Cardiac muscle cell (in vitro differentiated cells and primary cell): Measurements from ENCODE around the gene ZMAT5. TPM values are rescaled to one million over a fixed set of nuclear protein-coding genes. Genes with fewer than 3 reads are reported as not detected.

ENCODE experiments used
- DNase-seq, 2 donors: peaks; one replicate each; pipeline versions ENCODE4 v3.0.0 to v3.0.0-alpha.2; 2010 to 2017; ENCODE audit warnings: low read depth in 1 of 2, low spot score in 1 of 2
- H3K27ac ChIP-seq: fragments of 200-600 bp; sonication (generic); 2 replicates; pipeline ENCODE4 v1.5.1; 2016
- H3K27me3 ChIP-seq: fragments of 200-600 bp; sonication (generic); 2 replicates; pipeline ENCODE4 v1.6.0; 2016; ENCODE audit warnings: control low read depth
- H3K36me3 ChIP-seq: fragments of 200-600 bp; sonication (generic); 2 replicates; pipeline ENCODE4 v1.5.1; 2016; ENCODE audit warnings: control low read depth
- H3K4me1 ChIP-seq: fragments of 200-600 bp; sonication (generic); 2 replicates; pipeline ENCODE4 v1.8.1; 2017; ENCODE audit warnings: low read depth, mild to moderate bottlenecking, mixed run types
- H3K4me3 ChIP-seq: fragments of 200-600 bp; sonication (generic); 2 replicates; pipeline ENCODE4 v1.5.1; 2016; ENCODE audit warnings: mild to moderate bottlenecking
- H3K9me3 ChIP-seq: fragments of 200-600 bp; sonication (generic); 2 replicates; pipeline ENCODE4 v1.5.1; 2017; ENCODE audit warnings: low read depth, mild to moderate bottlenecking, control low read depth
- polyA plus RNA-seq: library from polyadenylated mRNA; unstranded; fragments of >200 nt; fragmentation: Nextera tagmentation; extraction: Ambion mirVana; gene quantifications from 2 replicates; pipeline ENCODE4 v1.2.1, GENCODE V29; 2016
- total RNA-seq: library from RNA; depleted of rRNA; stranded (reverse); fragments of >200 nt; gene quantifications from 2 replicates; pipeline ENCODE4 v1.2.3, GENCODE V29; 2016
- TF ChIP-seq, protein P1 (sequence below): IDR thresholded peaks from 2 replicates; pipeline ENCODE4 v1.5.1; 2012; ENCODE audit warnings: low read depth, mild to moderate bottlenecking, low read length

Gene ZMAT5
- total and polyA plus RNA-seq, 2 experiments from 2014 or later = 40.5 to 76.1 TPM

DNA sequence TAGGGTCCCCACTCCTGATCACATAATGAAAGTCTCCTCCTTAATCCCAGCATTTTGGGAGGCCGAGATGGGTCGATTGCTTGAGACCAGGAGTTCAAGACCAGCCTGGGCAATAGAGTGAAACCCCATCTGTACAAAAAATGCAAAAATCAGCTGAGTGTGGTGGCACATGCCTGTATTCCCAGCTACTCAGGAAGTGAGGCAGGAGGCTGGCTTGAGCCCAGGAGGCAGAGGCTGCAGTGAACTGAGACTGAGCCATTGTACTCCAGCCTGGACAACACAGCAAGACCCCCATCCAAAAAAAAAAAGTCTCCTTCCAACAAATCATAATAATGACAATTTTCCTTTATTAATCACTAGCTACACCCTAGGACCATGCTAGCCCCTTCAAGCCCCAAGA is 15.1 kb downstream of the ZMAT5 start:
- no peak for DNase-seq
- Histone ChIP-seq H3K9me3 (no peaks in the 10 kb centered on the region), H3K4me1 (no peaks in the 10 kb centered on the region), H3K4me3 (no peak overlapping the region), H3K36me3 (no peaks in the 10 kb centered on the region), H3K27ac (no peak overlapping the region), H3K27me3 (no peaks in the 10 kb centered on the region)
- TF ChIP-seq, protein P1, sequence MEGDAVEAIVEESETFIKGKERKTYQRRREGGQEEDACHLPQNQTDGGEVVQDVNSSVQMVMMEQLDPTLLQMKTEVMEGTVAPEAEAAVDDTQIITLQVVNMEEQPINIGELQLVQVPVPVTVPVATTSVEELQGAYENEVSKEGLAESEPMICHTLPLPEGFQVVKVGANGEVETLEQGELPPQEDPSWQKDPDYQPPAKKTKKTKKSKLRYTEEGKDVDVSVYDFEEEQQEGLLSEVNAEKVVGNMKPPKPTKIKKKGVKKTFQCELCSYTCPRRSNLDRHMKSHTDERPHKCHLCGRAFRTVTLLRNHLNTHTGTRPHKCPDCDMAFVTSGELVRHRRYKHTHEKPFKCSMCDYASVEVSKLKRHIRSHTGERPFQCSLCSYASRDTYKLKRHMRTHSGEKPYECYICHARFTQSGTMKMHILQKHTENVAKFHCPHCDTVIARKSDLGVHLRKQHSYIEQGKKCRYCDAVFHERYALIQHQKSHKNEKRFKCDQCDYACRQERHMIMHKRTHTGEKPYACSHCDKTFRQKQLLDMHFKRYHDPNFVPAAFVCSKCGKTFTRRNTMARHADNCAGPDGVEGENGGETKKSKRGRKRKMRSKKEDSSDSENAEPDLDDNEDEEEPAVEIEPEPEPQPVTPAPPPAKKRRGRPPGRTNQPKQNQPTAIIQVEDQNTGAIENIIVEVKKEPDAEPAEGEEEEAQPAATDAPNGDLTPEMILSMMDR = no peak

DNA sequence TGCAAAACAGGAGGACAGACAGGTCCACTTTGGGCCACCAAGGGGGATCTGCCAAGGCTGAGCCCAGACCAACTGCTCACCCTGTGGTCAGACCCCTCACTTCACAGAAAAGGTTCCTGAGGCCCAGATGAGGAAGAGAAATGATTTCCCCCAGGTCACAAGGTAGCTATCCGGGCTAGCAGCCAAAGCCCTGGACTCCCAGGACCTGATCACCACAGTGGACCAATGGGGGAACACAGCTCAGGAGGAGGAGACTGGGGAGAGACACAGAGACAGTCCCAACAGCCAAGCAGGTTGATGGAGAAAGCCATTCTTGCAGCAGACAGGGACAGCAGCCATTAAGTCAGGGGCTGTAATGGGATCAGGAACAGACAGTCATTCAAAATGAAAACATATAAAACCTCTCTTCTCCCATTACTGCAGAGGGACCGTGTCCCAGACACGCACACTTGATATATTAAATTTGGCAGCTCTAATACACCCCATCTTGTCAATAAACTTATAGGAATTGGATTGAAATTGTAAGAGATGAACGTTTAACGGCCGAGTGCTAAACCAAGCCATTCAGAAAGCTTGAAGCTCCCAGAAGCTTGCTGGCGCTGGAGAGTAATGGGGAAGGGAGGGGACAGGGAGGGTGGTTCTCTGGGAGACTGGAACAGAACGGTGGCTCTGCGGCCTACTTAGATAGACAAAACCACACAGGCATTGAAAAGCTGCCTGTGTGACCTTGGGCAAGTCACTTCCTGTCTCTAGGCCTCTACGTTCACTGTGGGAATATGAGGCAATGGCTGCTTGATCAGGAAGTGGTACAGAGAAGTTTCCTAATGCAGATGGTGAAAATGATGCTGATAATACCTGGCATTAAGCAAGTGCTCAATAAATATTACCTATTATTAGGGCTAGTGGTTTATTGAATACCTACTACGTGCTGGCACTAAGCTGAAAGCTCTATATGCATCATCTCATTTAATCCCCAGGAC is 16.0 kb downstream of the ZMAT5 start:
- DNase-seq = peak in 1 of 2 donors; percentile 44
- no peaks in the 10 kb centered on the region for H3K36me3 ChIP-seq
- no peak overlapping the region for H3K4me3 ChIP-seq
- H3K9me3 ChIP-seq = no peaks in the 10 kb centered on the region
- H3K4me1 ChIP-seq = no peaks in the 10 kb centered on the region
- H3K27ac ChIP-seq = no peak overlapping the region
- no peaks in the 10 kb centered on the region for H3K27me3 ChIP-seq
- TF ChIP-seq, protein P1 = no peak

DNA sequence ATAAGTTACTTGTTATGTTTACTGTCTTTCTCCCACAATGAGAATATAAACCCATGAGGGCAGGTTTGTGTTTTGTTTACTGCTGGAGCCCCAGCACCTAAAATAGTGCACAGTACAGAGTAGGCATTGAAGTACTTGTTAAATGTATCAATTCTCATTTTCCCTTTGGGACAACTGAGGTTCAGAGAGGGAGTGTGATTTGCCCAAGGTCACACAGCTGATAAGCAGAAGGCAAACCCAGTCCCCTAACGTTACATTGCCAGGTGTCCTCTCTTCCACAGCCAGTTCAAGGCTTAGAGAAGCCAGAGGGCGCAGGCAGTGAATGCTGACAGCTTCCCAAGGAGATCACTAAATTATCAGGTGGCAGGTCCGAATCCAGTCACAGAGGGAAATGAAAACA is 16.8 kb downstream of the ZMAT5 start:
- Histone ChIP-seq H3K4me3 (no peak overlapping the region), H3K4me1 (no peaks in the 10 kb centered on the region), H3K27ac (no peak overlapping the region), H3K36me3 (no peaks in the 10 kb centered on the region), H3K27me3 (no peaks in the 10 kb centered on the region), H3K9me3 (no peaks in the 10 kb centered on the region)
- no peak for DNase-seq
- TF ChIP-seq, protein P1 = no peak

DNA sequence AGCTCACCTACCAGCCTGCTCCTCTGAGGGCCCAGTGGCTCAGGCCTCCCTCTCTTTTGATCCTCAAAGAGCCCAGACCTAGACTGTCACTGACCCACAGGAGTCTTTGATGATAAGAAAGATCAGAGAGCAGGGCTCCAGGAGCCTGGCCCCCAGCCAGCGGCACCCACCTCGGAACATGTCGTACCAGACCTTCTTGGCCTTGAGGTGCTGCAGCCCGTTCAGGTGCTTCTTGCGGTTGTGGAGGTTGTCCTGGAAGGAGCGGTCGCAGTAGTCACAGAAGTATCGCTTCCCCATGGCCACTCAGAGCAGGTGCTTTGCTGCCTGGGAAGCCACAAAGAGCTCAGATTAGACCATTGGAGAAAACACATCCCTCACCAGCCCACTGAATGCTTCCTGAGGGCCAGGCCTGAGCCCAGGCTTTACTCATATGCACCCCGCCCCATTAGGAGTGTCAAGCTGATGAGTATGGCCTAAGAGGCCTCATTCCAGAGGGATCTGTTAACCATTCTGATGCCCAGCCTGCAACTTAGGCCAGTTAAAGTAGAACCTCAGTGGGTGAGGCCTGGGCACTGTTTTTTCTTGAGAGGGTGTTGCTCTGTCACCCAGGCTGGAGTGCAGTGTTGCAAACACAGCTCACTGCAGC is 18.4 kb downstream of the ZMAT5 start:
- Histone ChIP-seq H3K36me3 (no peaks in the 10 kb centered on the region), H3K4me1 (no peaks in the 10 kb centered on the region), H3K27ac (no peak overlapping the region), H3K27me3 (no peaks in the 10 kb centered on the region), H3K4me3 (no peak overlapping the region), H3K9me3 (no peaks in the 10 kb centered on the region)
- TF ChIP-seq, protein P1 = no peak
- DNase-seq = no peak

DNA sequence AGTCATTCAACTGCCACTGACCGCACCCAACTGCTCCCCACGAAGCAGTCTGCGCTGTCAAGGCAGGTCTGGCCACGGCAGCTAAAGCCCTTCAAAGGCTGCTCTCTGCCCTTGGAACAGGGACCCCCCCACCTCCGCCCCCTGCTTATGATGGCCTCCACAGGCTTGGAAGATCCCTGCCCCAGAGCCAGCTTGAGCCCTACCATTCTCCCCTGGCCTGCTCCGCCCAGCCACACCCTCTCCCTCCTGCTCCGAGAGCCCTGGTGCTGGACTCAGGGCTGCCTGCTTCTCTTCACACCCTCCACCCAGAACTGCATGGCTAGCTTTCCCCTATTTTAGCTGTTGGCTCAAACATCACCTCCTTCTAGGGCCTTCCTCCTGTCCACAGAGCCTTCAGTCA is 19.0 kb downstream of the ZMAT5 start:
- no peaks in the 10 kb centered on the region for H3K27me3 ChIP-seq
- H3K9me3 ChIP-seq = no peaks in the 10 kb centered on the region
- TF ChIP-seq, protein P1 = no peak
- no peak for DNase-seq
- no peaks in the 10 kb centered on the region for H3K36me3 ChIP-seq
- no peak overlapping the region for H3K27ac ChIP-seq
- H3K4me3 ChIP-seq = no peak overlapping the region
- no peaks in the 10 kb centered on the region for H3K4me1 ChIP-seq
